ENCODE data around the gene EGLN2.

DNA sequence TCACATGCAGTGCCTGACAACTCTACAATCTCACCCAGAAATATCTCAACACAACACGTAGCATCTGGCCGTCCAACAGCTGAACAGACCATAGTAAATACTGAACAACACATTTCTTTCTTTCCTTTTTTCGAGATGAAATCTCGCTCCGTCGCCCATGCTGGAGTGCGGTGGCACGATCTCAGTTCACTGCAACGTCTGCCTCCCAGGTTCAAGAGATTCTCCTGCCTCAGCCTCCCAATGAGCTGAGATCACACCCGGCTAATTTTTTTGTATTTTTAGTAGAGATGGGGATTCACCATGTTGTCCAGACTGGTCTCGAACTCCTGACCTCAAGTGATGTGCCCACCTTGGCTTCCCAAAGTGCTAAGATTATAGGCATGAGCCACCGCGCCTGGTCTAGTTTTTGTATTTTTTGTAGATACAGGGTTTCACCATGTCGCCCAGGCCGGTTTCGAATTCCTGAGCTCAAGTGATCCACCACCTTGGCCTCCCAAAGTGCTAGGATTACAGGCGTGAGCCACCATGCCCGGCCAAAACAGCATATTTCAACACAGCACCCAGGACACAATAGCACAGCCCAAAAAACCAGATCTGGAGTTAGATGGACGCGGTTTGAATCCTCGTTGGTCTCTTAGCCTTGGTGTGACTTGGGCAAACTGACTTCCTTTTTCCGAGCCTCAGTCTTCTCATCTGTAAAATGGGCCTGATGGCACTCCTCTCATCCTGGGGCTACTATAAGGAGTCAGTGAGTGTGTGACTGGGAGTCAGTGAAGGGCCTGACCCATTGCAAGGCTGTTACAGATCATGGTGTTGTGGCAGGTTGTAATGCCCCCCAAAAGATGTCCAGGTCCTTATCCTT is 28.6 kb downstream of the EGLN2 start:
- TF ChIP-seq MAZ (IDR thresholded peaks at IDR 0.05; ENCODE audit: borderline replicate concordance, low read depth, low read length) (no peak), CHD1 (IDR thresholded peaks at IDR 0.05; ENCODE audit: low read depth, low read length) (no peak)
- TF ChIP-seq, protein P1, sequence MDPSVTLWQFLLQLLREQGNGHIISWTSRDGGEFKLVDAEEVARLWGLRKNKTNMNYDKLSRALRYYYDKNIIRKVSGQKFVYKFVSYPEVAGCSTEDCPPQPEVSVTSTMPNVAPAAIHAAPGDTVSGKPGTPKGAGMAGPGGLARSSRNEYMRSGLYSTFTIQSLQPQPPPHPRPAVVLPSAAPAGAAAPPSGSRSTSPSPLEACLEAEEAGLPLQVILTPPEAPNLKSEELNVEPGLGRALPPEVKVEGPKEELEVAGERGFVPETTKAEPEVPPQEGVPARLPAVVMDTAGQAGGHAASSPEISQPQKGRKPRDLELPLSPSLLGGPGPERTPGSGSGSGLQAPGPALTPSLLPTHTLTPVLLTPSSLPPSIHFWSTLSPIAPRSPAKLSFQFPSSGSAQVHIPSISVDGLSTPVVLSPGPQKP (IDR thresholded peaks at IDR 0.05; ENCODE audit: borderline replicate concordance, low read depth, low read length): no peak
- TF ChIP-seq, protein P2, sequence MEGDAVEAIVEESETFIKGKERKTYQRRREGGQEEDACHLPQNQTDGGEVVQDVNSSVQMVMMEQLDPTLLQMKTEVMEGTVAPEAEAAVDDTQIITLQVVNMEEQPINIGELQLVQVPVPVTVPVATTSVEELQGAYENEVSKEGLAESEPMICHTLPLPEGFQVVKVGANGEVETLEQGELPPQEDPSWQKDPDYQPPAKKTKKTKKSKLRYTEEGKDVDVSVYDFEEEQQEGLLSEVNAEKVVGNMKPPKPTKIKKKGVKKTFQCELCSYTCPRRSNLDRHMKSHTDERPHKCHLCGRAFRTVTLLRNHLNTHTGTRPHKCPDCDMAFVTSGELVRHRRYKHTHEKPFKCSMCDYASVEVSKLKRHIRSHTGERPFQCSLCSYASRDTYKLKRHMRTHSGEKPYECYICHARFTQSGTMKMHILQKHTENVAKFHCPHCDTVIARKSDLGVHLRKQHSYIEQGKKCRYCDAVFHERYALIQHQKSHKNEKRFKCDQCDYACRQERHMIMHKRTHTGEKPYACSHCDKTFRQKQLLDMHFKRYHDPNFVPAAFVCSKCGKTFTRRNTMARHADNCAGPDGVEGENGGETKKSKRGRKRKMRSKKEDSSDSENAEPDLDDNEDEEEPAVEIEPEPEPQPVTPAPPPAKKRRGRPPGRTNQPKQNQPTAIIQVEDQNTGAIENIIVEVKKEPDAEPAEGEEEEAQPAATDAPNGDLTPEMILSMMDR (conservative IDR thresholded peaks at IDR 0.05; ENCODE audit: low read depth, low read length): no peak
